Measurements from ENCODE around the gene CAP2. TPM values are rescaled to one million over a fixed set of nuclear protein-coding genes. Genes with fewer than 3 reads are reported as not detected.

CAP2 gene
- total and polyA plus RNA-seq, 9 of the 15 experiments (the other 6 are each of a cell fraction or from before 2014, with no cell fraction given) = not detected

GRCh38 chr6:17460862-17461261, 67.5 kb downstream of the CAP2 start:
- peaks cover 6 to 26% of the 10 kb centered on the region in 2 experiments; a peak in 4 of 5 replicates for H3K27me3 ChIP-seq (ENCODE audit: control insufficient read depth in 2 of 2, insufficient read depth in 2 of 2, low read length in 2 of 2)
- 0% methylated on average over 5 of the region's 5 CpGs for WGBS (ENCODE audit: insufficient coverage, low coverage, missing lambda C conversion rate)
- ATAC-seq (no peak), DNase-seq (ENCODE audit: extremely low read depth in 1 of 4, low spot score in 3 of 4) (no peak), FAIRE-seq (no peak)
- H3K4me3 ChIP-seq = no peak overlapping the region
- ChIA-PET POLR2A (no interaction called here), CTCF (ENCODE audit: low intra/inter-chr PET ratio) (interaction anchor here (0.7 kb wide), 1 partner anchor 304 kb away, joined by 6 read pairs; no protein-coding TSS in a partner anchor)
- H3K9ac ChIP-seq (ENCODE audit: insufficient read depth in 1 of 2, low read depth in 2 of 2, low read length in 2 of 2) = no peak overlapping the region
- H3K9me3 ChIP-seq (replicated peaks; ENCODE audit: control insufficient read depth, insufficient read depth, low read depth, low read length) = no peaks in the 10 kb centered on the region
- in situ Hi-C loops (cut with MboI) = no loop called here
- no peaks in the 10 kb centered on the region for H4K20me1 ChIP-seq (replicated peaks; ENCODE audit: control insufficient read depth, insufficient read depth, low read length)
- no TSS peak for BruUV-seq (replicated peaks)
- no peak overlapping the region for H3K27ac ChIP-seq (ENCODE audit: extremely low read depth, low read depth, low read length)
- H3K4me2 ChIP-seq (ENCODE audit: insufficient read depth, low read length) = no peak overlapping the region
- H3K9me1 ChIP-seq (ENCODE audit: control insufficient read depth, insufficient read depth, low read length) = no peaks in the 10 kb centered on the region
- no peaks in the 10 kb centered on the region for H3K79me2 ChIP-seq (ENCODE audit: control insufficient read depth, insufficient read depth, low read length)
- H2AFZ ChIP-seq (ENCODE audit: low read depth, low read length) = no peak overlapping the region
- peaks cover 0 to 13% of the 10 kb centered on the region in 2 experiments; a peak in 3 of 5 replicates for H3K4me1 ChIP-seq (replicated peaks in 1 of 2; ENCODE audit: control insufficient read depth in 2 of 2, insufficient read depth in 2 of 2, low read length in 2 of 2)
- H3K36me3 ChIP-seq (ENCODE audit: control insufficient read depth, insufficient read depth, low read length) = no peaks in the 10 kb centered on the region
- intact Hi-C loops (cut with micrococcal nuclease) = no loop called here
- no peak for TF ChIP-seq ZNF140 (CRISPR knock-in tag; IDR thresholded peaks at IDR 0.05)
- no peak for TF ChIP-seq TFAM (CRISPR knock-in tag; conservative IDR thresholded peaks at IDR 0.05)
- TF ChIP-seq BCLAF1 (IDR thresholded peaks at IDR 0.05; ENCODE audit: borderline replicate concordance in 1 of 2, control insufficient read depth in 1 of 2, low read depth in 2 of 2, low read length in 1 of 2) = no peak
- TF ChIP-seq ZNF407 (IDR thresholded peaks at IDR 0.05; ENCODE audit: low read depth) = no peak
- no peak for TF ChIP-seq SMARCA5 (IDR thresholded peaks at IDR 0.05)
- no peak for TF ChIP-seq MEF2A (IDR thresholded peaks at IDR 0.05; ENCODE audit: control insufficient read depth, low read depth, low read length)
- no peak for TF ChIP-seq NFATC3 (IDR thresholded peaks at IDR 0.05)
- no peak for TF ChIP-seq RNF2 (IDR thresholded peaks at IDR 0.05)
- no peak for TF ChIP-seq CAMTA2 (CRISPR knock-in tag; conservative IDR thresholded peaks at IDR 0.05)
- no peak for TF ChIP-seq DNMT1 (IDR thresholded peaks at IDR 0.05)
- no peak for TF ChIP-seq PTTG1 (tag; IDR thresholded peaks at IDR 0.05; ENCODE audit: low read depth)
- TF ChIP-seq CTBP1 (IDR thresholded peaks at IDR 0.05; ENCODE audit: borderline replicate concordance) = no peak
